Muscle layer of colon (tissue), 2 donors: Measurements from ENCODE around the gene TTLL11.

ENCODE experiments used
- H3K27ac ChIP-seq: one replicate; pipeline ENCODE4 v1.7.0; 2013; ENCODE audit warnings: low read depth, mild to moderate bottlenecking, low read length, moderate library complexity
- H3K27me3 ChIP-seq, 2 donors: one replicate each; pipeline ENCODE4 v1.7.0; 2013; ENCODE audit warnings: low read length in 2 of 2, mild to moderate bottlenecking in 2 of 2; ENCODE audit not compliant: insufficient read depth in 2 of 2, control insufficient read depth in 1 of 2
- H3K36me3 ChIP-seq: one replicate; pipeline ENCODE4 v1.7.0; 2013; ENCODE audit warnings: mild to moderate bottlenecking, low read length; ENCODE audit not compliant: insufficient read depth
- H3K4me1 ChIP-seq: one replicate; pipeline ENCODE4 v1.7.0; 2013; ENCODE audit warnings: mild to moderate bottlenecking, low read length; ENCODE audit not compliant: insufficient read depth
- H3K4me3 ChIP-seq, 2 donors: one replicate each; pipeline ENCODE4 v1.7.0; 2013; ENCODE audit warnings: low read length in 2 of 2, low read depth in 1 of 2, mild to moderate bottlenecking in 1 of 2, moderate library complexity in 1 of 2
- H3K9ac ChIP-seq: one replicate; pipeline ENCODE4 v1.7.0; 2013; ENCODE audit warnings: low read length
- H3K9me3 ChIP-seq: one replicate; pipeline ENCODE4 v1.7.0; 2013; ENCODE audit warnings: mild to moderate bottlenecking, low read length
- donor health status: abdominal sarcoma.
- donor health status: Adenocarcinoma of cecum.

TTLL11 gene

GRCh38 chr9:122115176-122116035 is 22.3 kb upstream of the TTLL11 start:
- Histone ChIP-seq H3K27ac (no peak overlapping the region), H3K27me3 (no peaks in the 10 kb centered on the region), H3K9me3 (no peaks in the 10 kb centered on the region), H3K4me1 (no peaks in the 10 kb centered on the region), H3K4me3 (no peak overlapping the region), H3K9ac (no peak overlapping the region), H3K36me3 (no peaks in the 10 kb centered on the region)

GRCh38 chr9:122113574-122113973 is 20.5 kb upstream of the TTLL11 start:
- Histone ChIP-seq H3K27ac (no peak overlapping the region), H3K9me3 (no peaks in the 10 kb centered on the region)

GRCh38 chr9:122112238-122112637 is 19.1 kb upstream of the TTLL11 start:
- Histone ChIP-seq H3K4me1 (peaks cover 16% of the 10 kb centered on the region), H3K9ac (no peak overlapping the region), H3K27me3 (no peaks in the 10 kb centered on the region), H3K27ac (no peak overlapping the region), H3K36me3 (no peaks in the 10 kb centered on the region), H3K4me3 (no peak overlapping the region), H3K9me3 (no peaks in the 10 kb centered on the region)

More at GRCh38 chr9:122113574-122113973, 20.5 kb upstream of the TTLL11 start:
- no peak overlapping the region for H3K9ac ChIP-seq
- no peaks in the 10 kb centered on the region for H3K36me3 ChIP-seq
- no peak overlapping the region for H3K4me3 ChIP-seq
- H3K27me3 ChIP-seq = no peaks in the 10 kb centered on the region
- peaks cover 3% of the 10 kb centered on the region for H3K4me1 ChIP-seq

DNA sequence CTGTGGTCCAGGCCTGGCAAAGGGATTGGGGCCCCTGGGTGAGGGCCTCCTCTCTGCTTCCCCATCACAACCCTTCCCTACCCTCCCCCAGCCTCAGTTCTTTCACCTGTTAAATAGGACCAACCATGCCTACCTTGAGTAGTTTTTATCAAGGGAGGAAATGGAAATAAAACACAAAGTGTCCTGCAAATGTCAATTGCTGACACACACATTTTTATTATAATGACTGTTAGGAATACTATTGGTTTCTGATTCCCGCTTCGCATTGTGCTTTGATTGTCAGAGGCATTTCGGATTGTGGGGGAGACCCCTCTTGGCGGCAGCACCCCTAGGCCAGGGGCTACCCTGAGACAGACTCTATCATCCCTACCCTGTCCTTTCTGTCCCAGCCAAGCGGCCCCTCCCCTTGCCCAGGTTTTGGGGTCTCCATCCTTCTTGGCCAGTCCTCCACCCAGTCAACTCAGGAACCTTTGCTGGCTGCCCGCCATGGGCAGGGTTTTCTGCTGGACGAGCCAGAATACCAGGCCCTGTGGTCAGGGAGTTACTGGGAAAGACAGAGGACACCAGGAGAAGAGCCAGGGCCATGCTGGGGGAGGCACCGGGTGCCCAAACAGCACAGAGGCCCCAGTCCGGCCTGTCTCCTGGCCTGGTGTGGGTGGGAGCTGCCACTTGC is 18.4 kb upstream of the TTLL11 start:
- H3K9me3 ChIP-seq = no peaks in the 10 kb centered on the region
- no peak overlapping the region for H3K27ac ChIP-seq
- H3K9ac ChIP-seq = no peak overlapping the region
- peaks cover 23% of the 10 kb centered on the region for H3K4me1 ChIP-seq
- no peak overlapping the region for H3K4me3 ChIP-seq
- H3K27me3 ChIP-seq = no peaks in the 10 kb centered on the region
- no peaks in the 10 kb centered on the region for H3K36me3 ChIP-seq

DNA sequence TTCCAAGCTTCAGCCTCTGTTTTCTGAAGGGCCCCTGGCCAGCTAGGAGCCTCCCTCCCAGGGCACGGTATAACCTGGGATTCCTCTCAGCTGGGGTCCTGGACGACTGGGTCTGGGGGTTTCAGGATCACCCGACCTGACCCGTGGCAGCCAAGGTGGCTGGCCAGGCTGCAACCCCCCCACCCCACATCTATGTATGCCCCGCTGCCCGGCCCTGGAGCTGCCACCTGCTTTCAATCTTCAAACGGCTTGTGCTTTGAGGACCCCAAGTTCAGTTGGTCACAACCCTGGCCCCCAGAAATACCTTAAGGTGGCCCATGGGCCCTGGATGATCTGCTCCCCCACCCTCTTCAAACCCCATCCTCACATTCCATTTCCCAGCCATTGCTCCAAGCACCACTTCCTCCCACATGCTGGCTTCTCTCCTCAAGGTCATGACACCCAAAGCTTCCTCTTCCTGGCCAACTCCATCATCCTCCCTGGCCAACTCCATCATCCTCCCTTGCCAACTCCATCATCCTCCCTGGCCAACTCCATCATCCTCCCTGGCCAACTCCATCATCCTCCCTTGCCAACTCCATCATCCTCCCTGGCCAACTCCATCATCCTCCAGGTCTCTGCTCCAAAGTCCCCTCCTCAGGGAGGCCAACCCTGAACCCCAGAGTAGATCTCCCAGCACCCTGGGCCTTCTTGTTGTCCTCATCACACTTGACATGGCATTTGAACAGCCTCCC is 17.2 kb upstream of the TTLL11 start:
- no peaks in the 10 kb centered on the region for H3K27me3 ChIP-seq
- no peak overlapping the region for H3K27ac ChIP-seq
- no peak overlapping the region for H3K9ac ChIP-seq
- no peaks in the 10 kb centered on the region for H3K36me3 ChIP-seq
- H3K4me1 ChIP-seq = peaks cover 28% of the 10 kb centered on the region
- no peaks in the 10 kb centered on the region for H3K9me3 ChIP-seq
- H3K4me3 ChIP-seq = no peak overlapping the region

DNA sequence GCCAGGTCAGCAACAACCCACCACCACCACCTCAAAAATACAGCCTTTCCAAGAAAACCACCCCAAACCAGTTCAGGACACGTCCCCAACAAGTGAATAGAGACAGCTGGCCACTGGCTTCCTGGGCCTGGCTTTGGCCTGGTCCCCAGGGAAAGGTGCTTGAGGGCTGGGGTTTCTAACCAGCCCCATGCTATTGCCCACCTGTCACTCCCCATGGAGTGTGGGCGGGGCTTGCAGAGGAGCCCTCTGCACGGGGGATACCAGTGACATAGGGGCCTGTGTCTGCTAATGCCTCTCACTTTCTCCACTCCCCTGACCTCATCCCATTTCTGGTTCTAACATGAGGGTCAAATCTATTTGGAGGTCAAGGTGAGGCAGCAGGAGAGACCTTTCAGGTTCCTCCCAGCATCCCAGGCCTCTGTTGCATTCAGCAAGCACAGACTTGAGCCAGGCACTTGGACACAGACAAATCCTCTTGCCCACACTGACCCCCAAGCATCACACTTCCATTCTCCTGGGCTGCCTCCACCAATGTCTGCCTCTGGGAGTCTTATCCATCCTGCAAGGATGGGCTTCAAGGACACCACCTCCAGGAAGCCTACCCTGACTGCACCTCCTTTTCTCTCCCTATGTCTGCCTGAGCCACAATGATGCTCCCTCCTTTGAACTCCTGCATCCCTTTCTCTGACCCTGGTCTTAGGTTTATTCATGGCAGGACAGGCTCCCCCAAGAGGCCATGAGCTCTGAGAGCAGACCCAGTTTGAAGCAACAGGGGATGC is 16.1 kb upstream of the TTLL11 start:
- Histone ChIP-seq H3K4me1 (peaks cover 28% of the 10 kb centered on the region), H3K9ac (no peak overlapping the region), H3K4me3 (no peak overlapping the region), H3K36me3 (no peaks in the 10 kb centered on the region), H3K27ac (no peak overlapping the region), H3K27me3 (no peaks in the 10 kb centered on the region), H3K9me3 (peaks cover 2% of the 10 kb centered on the region)

DNA sequence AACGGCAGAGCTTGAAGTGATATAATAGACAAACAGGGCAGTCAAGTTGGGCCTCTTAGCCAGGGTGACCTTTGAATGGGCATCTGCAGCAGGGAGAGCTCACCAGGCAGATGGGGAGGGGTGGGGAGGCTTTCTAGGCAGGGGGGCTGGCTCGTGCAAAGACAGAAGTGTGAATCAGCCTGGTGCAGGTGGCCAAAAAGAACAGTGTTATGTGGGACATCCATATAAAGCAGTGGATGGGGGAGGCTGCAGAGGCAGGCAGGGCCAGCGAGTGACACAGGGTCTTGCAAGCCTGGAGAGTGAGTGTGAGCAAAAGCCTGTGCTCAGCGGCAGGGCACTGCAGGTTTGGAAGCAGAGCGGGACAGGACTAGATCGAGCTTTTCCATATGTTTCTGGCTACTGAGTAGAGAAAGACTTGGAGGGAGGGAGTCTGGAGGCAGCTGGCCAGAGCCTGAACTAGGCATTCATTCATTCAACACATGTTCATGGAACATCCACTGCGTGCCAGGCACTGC is 14.2 kb upstream of the TTLL11 start:
- Histone ChIP-seq H3K4me1 (peaks cover 28% of the 10 kb centered on the region), H3K27me3 (no peaks in the 10 kb centered on the region), H3K27ac (peak overlapping the region; percentile 56), H3K9me3 (peaks cover 6% of the 10 kb centered on the region), H3K9ac (no peak overlapping the region), H3K36me3 (no peaks in the 10 kb centered on the region), H3K4me3 (peak overlapping the region in 1 of 2 donors; percentile 2)

DNA sequence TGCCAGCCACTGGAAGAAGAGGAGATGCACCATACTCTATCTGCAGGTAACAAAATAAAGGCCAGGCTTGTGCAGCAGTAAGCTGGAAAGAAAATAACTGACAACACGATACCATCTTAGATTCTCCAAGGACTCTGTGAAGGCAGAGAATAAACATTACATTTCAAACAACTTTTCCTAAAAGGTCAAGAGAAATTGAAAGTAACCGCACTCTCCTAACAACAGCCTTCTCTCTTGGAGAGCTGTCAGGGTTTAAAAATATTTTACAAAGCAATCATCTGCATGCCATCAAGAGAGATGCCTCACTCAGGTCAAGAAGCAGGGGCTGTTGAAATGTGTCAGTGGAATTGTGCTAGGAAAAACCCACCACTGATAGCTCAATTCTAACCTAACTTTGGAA is 13.5 kb upstream of the TTLL11 start:
- Histone ChIP-seq H3K4me3 (no peak overlapping the region), H3K36me3 (no peaks in the 10 kb centered on the region), H3K9ac (peak overlapping the region; percentile 1), H3K27me3 (no peaks in the 10 kb centered on the region), H3K9me3 (peaks cover 6% of the 10 kb centered on the region), H3K27ac (peak overlapping the region; percentile 56), H3K4me1 (peaks cover 28% of the 10 kb centered on the region)

- Histone ChIP-seq H3K9ac (no peak overlapping the region), H3K27ac (no peak overlapping the region), H3K4me1 (peaks cover 32% of the 10 kb centered on the region), H3K9me3 (peaks cover 6% of the 10 kb centered on the region), H3K36me3 (no peaks in the 10 kb centered on the region), H3K27me3 (no peaks in the 10 kb centered on the region), H3K4me3 (no peak overlapping the region)
These were observed 10.9 kb upstream of the TTLL11 start for GRCh38 chr9:122103985-122104384.

GRCh38 chr9:122102156-122102555 is 9.0 kb upstream of the TTLL11 start:
- no peaks in the 10 kb centered on the region for H3K36me3 ChIP-seq
- no peak overlapping the region for H3K9ac ChIP-seq
- H3K27ac ChIP-seq = no peak overlapping the region
- H3K4me3 ChIP-seq = no peak overlapping the region
- H3K9me3 ChIP-seq = peaks cover 6% of the 10 kb centered on the region
- H3K27me3 ChIP-seq = no peaks in the 10 kb centered on the region
- H3K4me1 ChIP-seq = peaks cover 15% of the 10 kb centered on the region
